Activated T-cell treated with anti-CD3 and anti-CD28 coated beads for 24 hours (primary cell): ENCODE data around the gene AMHR2.

Experiments
- DNase-seq: peaks from one replicate; pipeline ENCODE4 v3.0.0-alpha.2; 2020; ENCODE audit warnings: low read depth

Gene AMHR2

GRCh38 chr12:53452159-53453077 lies 28.8 kb downstream of the AMHR2 start:
- DNase-seq, result peak; percentile 69

DNA sequence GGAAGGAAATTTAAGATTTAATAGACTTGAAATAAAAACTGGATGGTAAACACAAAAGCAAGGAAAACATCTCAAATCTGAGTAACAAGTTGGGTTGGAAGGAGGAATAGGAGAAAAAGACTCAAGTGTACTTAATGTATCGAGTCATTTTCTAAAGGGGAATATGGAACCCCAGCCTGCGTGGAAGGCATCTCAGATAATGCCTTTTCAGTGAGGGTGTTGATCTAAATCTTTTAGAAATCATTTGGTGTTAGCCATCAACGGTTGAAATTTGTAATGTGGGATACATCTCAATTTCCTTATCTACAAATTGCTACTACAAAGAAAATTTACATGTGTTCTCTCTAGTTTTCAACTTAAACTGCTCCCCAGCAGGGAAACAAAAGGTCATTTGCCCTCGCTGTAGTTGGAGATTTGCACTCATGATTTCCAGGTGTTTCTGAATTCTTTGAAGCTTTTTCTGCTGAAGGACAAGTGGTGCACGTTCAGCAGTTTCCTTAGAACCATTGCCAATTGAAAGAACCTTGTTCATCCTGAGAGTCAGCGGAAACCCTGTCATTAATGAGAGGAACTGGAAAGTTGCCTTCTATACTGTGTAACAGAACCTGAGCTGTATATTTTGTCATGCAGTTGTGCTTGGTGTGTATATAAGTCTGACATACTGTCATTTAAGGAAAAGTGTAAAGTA lies 30.4 kb downstream of the AMHR2 start:
- no peak for DNase-seq

DNA sequence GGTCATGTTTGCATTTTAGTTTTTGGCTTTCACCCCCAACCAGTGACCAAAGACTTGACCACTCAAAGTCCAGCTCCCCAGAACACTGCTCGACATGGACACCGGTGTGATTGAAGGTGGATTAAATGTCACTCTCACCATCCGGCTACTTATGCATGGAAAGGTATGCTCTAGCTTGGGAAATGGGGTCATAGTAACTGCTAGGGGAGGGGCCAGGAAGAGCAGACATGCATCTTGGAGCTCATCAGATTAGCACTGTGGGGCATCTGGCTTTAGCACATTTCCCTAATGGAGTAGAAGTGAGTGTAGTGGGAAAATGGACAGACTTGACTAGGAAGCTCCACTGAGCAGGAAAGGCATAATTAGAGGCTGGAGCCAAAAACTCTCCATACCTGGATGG lies 31.1 kb downstream of the AMHR2 start:
- no peak for DNase-seq

GRCh38 chr12:53456654-53457366 lies 33.2 kb downstream of the AMHR2 start:
- no peak for DNase-seq

DNA sequence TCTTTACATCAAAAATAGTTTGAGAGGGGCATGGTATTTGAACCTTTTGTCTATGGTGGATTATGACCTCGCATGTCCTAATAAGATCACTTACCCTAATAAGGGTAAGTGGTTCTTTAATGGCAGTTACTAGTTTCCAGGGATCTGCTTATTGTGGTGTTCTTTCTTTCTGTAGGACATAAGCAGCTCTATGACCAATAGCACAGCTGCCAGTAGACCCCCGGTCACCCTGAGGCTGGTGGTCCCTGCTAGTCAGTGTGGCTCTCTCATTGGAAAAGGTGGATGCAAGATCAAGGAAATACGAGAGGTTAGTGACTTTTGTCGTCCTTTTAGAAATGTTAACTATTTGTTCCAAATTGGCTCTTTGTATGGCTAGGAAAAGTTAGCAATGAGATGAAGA lies 35.4 kb downstream of the AMHR2 start:
- DNase-seq, result no peak

DNA sequence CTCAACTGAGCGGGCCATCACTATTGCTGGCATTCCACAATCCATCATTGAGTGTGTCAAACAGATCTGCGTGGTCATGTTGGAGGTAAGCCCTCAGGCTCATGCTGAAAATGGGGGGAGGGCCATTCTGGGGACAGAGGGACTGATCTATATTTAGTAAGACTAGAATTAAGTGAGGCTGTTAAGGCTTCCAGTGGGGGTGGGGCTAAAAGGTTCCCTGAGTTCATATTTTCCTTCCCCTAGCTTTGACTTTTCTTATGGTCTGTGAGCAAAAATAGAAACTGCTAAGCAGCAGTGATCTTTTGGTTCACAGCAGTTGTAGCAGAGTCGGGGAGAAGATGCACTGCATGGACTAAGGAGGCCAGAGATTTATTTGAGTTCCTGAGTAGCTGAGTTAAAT lies 37.4 kb downstream of the AMHR2 start:
- DNase-seq, result no peak

- DNase-seq, result no peak
Observed at GRCh38 chr12:53461591-53461990, 37.9 kb downstream of the AMHR2 start.

DNA sequence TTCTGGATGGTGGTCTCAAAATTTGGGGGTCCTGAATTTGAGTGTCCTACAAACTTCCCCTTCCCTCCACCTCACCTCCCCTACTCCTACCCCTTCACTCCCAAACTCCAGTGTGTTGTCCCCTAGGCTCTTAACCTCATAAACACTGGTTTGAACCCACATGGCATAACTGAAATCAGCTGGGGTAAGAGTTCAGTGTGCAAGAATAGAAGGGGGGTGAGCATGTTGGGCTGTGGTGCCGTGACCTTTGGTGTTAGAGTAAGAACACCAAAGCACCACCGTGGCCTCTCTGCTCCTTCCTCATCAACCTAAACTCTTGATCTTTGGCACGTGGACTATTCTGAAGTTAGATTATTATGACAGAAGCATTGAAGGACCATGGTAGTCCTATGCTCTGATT lies 39.3 kb downstream of the AMHR2 start:
- DNase-seq, result no peak

DNA sequence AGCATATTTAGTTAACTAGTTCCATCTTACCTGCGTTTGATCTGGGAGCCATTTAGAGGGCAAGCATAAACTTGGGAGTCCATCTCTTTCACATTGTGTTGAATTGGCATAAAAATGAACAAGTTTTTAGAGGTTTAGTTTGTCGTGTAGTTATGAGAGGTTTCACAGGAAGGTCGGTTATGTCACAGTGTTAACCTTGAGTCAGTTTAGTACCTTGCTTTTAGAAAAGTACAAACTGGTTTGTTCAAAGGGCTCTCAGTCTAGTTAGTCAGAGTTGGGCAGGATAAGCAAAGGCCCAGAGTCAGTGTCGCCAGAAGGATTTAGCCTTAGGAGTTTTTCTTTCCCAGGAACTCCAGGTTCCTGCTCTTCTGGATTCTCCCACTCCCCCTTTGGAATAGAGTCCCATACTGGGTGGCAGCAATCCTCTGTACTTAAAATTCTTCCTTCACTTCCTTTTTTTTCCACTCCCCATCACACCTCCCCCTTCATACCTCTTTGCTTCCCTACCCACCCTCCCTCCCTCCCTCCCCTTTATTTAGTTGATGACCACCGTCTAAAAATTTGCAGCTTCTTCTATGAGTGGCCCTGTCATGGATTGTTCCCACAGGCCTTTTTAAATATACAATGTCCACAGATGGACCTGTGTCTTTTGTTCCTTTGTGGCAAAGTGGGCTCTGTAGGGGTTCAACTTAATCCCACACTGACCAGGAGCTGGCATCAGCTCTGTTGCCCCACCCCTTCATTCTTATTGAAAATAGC lies 40.3 kb downstream of the AMHR2 start:
- no peak for DNase-seq

DNA sequence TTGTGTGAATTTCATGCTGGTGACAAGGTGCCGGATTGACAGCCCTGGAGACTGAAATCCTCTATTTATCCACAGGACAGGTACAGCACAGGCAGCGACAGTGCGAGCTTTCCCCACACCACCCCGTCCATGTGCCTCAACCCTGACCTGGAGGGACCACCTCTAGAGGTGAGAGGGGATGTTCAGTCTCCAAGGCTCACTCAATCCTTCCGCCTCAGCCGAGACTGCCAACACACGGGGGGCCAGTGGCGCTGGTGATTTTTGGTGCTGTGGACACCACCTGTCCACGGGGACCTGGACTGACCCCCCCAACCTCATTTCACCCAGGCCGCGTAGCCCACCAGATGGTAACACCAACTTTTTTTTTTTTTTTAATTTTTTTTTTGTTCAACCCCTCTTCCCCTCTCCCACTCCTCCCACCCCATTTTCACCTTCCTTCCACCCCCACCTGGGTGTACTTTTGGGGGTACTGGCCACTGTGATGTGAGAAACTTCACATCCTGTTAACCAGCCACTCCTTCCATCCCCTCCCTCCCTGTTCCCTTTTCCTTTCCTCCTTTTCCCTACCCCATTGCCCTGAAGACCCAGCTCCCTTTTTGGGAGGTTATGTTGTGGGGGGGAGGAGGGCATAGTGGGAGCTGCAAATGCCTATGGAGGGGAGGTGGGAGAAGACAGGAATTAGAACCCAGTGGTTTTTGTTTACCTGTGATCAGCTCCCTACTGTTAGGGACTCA lies 41.2 kb downstream of the AMHR2 start:
- DNase-seq, result no peak

DNA sequence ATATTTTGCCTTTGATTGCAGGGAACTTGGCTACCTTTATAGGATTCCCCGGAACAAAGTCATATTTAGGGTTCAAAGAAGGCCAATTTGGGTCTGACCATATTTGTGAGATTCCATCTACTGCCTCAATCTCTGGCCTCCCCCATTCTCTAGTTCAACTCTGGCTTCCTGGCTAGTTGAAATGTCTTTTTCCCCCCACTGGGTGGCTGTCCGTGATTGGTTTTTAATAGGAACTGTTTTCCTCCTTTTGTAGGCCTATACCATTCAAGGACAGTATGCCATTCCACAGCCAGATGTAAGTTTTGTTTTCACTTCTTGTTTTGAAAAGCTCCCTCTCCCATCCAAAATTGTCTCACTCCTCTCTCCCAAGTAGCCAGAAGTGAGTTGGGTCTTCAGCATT lies 42.0 kb downstream of the AMHR2 start:
- no peak for DNase-seq

DNA sequence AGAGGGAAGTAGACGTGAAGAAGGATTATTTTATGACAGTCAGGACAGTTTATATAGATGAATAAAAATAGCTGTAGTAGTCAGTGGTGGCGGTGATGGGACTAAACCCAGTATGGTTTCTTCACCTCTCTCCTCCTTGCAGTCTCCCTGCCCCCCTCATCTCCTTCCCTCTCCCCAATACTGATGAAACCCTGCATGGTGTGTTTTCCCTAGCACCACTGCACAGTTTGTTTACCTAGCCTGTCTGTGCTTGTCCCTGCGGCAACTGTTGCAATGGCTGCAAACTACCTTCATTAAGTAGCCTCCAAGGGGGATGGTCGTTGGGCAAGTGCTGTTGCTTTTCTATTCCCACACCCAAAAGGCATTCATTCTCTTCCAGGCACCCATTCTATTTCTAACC lies 43.0 kb downstream of the AMHR2 start:
- DNase-seq, result no peak

DNA sequence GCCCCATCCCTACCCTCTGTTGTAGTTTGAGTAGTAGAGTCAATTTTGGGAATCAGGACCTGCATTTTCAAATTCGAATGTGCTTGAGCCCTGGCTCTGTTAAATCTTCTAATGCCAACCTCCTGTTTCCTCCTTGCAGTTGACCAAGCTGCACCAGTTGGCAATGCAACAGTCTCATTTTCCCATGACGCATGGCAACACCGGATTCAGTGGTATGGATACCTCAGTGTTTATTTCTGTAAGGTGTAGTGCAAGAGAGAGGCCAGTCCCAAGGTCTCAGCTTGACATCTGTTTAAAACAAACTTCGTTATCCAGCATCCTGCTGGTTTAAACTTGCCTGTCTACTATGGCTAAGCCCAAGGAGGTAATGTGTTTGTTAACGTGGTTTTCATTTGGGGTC lies 43.4 kb downstream of the AMHR2 start:
- DNase-seq, result no peak

GRCh38 chr12:53467880-53468279 lies 44.2 kb downstream of the AMHR2 start:
- no peak for DNase-seq

GRCh38 chr12:53468282-53468681 lies 44.6 kb downstream of the AMHR2 start:
- DNase-seq, result no peak

DNA sequence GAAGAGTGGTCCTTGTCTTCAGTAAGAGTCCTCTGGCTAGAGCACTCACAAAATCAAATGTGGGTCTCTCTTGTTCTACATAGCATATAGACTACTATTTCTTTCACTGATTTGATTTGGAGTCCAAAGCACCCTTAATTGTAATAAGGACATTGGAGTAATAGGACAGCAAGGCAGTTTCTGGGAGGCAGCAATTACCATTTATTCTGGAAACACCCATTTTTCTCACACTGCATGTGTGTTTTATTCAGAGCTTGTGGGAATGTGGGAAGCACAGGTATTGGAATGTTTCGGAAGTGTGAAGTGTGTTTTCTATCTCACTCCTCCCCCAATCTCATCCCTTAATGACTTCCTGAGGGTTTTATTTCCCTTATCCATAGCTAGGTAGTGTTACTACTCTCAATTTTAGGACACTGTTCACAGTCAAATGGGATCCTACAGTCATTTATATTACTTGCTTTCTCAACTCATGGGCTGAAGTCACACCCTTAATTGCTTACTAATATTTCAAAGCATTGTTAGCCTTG lies 48.5 kb downstream of the AMHR2 start:
- DNase-seq, result no peak

DNA sequence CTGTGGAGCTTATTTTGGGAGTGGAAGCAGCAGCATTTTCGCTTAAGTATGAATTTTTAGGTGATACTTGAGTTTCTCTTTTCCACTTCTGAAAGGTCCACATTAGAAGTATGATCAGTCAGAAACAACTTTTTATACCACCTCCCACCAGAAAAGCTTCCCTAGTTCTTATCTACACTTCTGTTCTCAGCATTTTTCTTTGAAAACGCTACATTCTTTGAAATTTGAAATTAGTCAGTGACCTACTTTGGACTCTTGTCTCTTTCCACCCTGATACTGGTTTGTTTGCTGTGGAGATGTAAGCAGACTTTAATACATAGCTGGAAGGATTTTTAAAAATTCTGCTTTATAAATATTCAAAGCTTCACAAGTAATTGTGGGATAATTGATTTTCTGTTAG lies 50.4 kb downstream of the AMHR2 start:
- DNase-seq, result no peak

DNA sequence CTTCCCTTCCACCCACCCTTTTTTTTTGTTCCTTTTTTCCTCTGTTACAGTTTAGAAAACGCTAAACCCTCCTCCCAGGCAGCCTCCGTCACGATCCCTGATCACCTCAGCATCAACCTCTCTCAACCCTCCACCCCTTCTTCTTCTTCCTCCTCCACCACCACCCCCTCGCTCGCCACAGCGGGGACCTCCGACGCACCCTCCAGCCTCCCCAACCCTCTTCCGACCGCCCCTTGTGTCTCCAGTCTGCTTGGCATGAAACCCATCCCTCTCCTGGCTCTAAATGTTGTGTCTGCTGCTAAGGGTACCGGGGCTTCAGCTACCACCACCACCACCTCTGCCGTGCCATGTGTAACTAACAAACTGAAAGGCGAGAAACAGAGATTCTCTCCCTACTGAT lies 51.2 kb downstream of the AMHR2 start:
- no peak for DNase-seq

DNA sequence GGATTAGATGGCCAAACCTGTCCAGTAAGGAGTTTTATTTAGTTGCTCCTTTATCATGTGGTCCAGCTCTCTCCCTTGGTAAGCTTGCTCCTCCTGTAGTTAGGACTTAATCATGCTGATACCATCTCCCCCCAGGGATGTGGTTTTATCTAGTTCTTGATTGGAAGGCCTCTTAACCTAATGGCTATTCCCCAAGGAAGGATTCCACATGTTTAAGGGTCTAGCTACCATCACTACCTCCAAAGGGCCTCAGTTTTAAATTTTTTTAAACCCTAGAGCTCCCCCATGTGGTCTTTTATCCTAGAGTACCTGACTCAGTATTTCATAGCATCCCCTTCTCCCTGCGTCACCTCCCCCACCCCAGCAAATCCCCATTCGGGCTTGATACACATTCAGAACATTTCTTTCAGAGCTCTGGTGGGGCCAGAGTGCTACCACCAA lies 53.1 kb downstream of the AMHR2 start:
- DNase-seq, result no peak

DNA sequence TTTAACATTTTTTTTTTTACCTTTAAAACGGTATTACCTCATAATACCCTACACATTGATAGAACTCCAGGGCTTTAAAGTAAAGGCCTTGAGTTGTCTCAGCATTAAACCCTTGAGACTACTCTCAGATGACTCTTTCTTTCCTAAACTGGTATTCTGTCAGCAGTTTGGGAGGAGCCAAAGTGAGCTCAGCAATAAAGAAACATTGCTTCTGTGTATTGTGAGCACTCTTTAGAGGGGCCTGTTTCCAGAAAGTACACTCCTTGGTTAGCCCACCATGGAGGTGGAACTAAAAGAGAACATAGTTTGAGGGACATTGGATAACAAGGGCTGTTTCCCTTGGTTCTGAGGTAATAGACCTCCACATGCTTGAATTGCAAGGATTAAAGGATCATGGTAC lies 55.2 kb downstream of the AMHR2 start:
- DNase-seq, result no peak

DNA sequence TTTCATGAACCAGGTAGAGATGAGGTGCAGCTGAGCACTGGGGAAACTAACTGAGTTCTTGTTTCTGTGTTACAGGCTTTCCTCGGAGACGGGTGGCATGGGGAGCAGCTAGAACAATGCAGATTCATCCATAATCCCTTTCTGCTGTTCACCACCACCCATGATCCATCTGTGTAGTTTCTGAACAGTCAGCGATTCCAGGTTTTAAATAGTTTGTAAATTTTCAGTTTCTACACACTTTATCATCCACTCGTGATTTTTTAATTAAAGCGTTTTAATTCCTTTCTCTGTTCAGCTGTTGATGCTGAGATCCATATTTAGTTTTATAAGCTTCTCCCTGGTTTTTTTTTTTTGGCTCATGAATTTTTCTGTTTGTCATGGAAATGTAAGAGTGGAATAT lies 55.7 kb downstream of the AMHR2 start:
- no peak for DNase-seq
